Measurements from ENCODE around the gene MAP1B. TPM values are rescaled to one million over a fixed set of nuclear protein-coding genes. Genes with fewer than 3 reads are reported as not detected.

Gene MAP1B
- total RNA-seq, 1 donor, result 74.3 TPM

DNA sequence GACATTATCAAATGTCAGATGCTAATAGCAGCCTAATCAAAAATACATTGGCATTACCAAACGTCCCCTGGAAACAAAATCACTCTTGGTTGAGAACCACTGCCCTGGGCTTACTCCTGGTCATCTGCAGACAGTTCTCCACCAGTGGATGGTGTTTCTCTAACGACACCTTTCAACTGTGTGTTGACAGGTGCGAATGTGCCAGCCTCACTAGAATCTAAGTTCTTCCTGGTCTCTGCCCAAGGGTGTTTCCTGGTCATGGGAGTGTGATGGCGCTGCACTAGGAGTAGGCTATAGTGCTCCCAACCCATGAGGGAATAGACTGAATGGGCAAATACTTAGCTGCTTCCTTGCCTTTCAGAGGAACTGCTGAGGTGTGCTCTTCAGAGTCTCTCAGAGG lies 106.9 kb downstream of the MAP1B start:
- DNase-seq (ENCODE audit: low read depth), result no peak
- TF ChIP-seq, protein P1, sequence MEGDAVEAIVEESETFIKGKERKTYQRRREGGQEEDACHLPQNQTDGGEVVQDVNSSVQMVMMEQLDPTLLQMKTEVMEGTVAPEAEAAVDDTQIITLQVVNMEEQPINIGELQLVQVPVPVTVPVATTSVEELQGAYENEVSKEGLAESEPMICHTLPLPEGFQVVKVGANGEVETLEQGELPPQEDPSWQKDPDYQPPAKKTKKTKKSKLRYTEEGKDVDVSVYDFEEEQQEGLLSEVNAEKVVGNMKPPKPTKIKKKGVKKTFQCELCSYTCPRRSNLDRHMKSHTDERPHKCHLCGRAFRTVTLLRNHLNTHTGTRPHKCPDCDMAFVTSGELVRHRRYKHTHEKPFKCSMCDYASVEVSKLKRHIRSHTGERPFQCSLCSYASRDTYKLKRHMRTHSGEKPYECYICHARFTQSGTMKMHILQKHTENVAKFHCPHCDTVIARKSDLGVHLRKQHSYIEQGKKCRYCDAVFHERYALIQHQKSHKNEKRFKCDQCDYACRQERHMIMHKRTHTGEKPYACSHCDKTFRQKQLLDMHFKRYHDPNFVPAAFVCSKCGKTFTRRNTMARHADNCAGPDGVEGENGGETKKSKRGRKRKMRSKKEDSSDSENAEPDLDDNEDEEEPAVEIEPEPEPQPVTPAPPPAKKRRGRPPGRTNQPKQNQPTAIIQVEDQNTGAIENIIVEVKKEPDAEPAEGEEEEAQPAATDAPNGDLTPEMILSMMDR (IDR thresholded peaks at IDR 0.05; ENCODE audit: insufficient read depth, low read depth, low read length), result no peak
- no peak overlapping the region for H3K4me3 ChIP-seq (ENCODE audit: low read depth, low read length)

DNA sequence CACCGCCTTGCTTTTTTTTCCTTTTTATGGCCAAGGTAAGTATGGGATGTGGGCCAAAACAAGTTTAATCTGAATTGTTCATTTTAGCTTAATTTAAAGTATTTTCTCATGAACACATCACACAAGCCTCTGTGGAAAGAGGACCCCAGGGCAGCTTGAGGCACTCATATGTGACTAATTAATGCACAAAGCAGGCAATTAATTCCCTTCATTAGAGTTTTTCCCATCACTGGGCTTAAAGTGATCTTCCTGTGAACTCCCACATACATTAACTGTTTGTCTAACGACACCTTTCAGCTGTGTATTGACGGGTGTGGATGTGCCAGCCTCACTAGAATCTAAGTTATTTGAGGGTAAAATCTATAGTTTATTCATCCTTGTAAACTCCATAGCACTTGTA lies 109.5 kb downstream of the MAP1B start:
- TF ChIP-seq, protein P1 (IDR thresholded peaks at IDR 0.05; ENCODE audit: insufficient read depth, low read depth, low read length), result no peak
- no peak for DNase-seq (ENCODE audit: low read depth)
- H3K4me3 ChIP-seq (ENCODE audit: low read depth, low read length), result no peak overlapping the region

- no peak for DNase-seq (ENCODE audit: low read depth)
- no peak overlapping the region for H3K4me3 ChIP-seq (ENCODE audit: low read depth, low read length)
- TF ChIP-seq, protein P1 (IDR thresholded peaks at IDR 0.05; ENCODE audit: insufficient read depth, low read depth, low read length), result no peak
These were observed 113.8 kb downstream of the MAP1B start for GRCh38 chr5:72221099-72221498.

DNA sequence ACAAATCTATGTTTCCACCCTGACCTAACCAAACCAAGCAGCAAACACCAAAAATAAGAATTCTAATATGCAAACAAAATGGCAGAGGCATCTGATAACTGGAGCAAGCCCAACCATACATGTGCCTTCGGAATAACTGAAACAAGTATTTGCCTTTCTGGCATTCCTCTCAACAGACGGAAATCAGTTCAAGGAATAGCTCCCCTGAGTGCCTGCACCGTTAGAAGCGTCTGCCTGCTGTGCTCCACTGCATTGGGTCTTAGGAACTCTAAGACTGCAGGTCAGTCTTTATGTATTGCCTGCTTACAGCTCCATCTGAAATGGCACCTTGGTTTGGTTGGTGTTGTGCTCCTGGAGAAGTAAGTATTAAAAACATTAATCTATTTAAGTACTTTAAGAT lies 114.3 kb downstream of the MAP1B start:
- TF ChIP-seq, protein P1 (IDR thresholded peaks at IDR 0.05; ENCODE audit: insufficient read depth, low read depth, low read length), result no peak
- no peak overlapping the region for H3K4me3 ChIP-seq (ENCODE audit: low read depth, low read length)
- no peak for DNase-seq (ENCODE audit: low read depth)

GRCh38 chr5:72222521-72222920 lies 115.2 kb downstream of the MAP1B start:
- TF ChIP-seq, protein P1 (IDR thresholded peaks at IDR 0.05; ENCODE audit: insufficient read depth, low read depth, low read length), result no peak
- DNase-seq (ENCODE audit: low read depth), result no peak
- no peak overlapping the region for H3K4me3 ChIP-seq (ENCODE audit: low read depth, low read length)

DNA sequence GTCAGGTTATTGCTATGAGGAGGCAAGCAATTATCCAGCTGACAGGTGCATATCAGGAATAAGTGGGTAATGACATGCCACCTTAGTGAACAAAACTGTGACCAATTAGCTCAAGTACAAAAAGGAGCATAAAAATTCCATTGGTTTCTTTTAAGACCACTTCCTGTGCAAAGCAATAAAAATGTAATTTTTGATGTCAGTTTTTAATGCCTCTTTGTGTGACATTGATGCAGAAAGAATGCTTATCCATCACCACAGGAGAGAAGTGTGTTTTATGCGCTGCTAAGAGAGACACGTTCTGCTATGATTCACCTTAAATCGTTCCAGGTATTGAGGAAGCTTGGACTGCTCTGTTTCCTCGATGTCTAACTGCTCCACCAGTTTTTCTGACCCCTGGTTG lies 116.1 kb downstream of the MAP1B start:
- no peak overlapping the region for H3K4me3 ChIP-seq (ENCODE audit: low read depth, low read length)
- no peak for DNase-seq (ENCODE audit: low read depth)
- TF ChIP-seq, protein P1 (IDR thresholded peaks at IDR 0.05; ENCODE audit: insufficient read depth, low read depth, low read length), result no peak

- no peak overlapping the region for H3K4me3 ChIP-seq (ENCODE audit: low read depth, low read length)
- TF ChIP-seq, protein P1 (IDR thresholded peaks at IDR 0.05; ENCODE audit: insufficient read depth, low read depth, low read length), result no peak
- no peak for DNase-seq (ENCODE audit: low read depth)
These were observed 117.7 kb downstream of the MAP1B start for GRCh38 chr5:72224946-72225463.
